Activated naive CD4-positive, alpha-beta T cell treated with anti-CD3 and anti-CD28 coated beads, Interleukin-2, amount 50 U/mL, for 72 hours (primary cell): ENCODE measurements around the gene COL8A1. TPM values are rescaled to one million over a fixed set of nuclear protein-coding genes. Genes with fewer than 3 reads are reported as not detected.
"Not testable (repeated sequence)": the region's sequence is repeated elsewhere in the genome, so short reads cannot be mapped to it uniquely, and the experiment has no call there.

ENCODE experiments used
- ATAC-seq, 2 donors: fragments of 150-1000 bp; cut with Tn5 transposase; 2 replicates each; pipeline ENCODE4 v1.10.0; 2021; ENCODE audit warnings: mild to moderate bottlenecking in 2 of 2, moderate library complexity in 2 of 2
- DNase-seq, 2 donors: peaks; one replicate each; pipeline ENCODE4 v3.0.0; 2021 to 2022; ENCODE audit warnings: low spot score in 2 of 2
- H3K27ac Mint-ChIP-seq, 2 donors: one replicate each; pipeline ENCODE4 v1.8.0; 2022; ENCODE audit warnings: mild to moderate bottlenecking in 2 of 2, mixed read lengths in 2 of 2
- H3K36me3 Mint-ChIP-seq, 2 donors: one replicate each; pipeline ENCODE4 v1.8.0; 2022; ENCODE audit warnings: mixed read lengths in 2 of 2
- H3K9me3 Mint-ChIP-seq, 2 donors: one replicate each; pipeline ENCODE4 v1.8.0; 2022; ENCODE audit warnings: mixed read lengths in 2 of 2
- total RNA-seq, 2 donors: library from RNA; stranded (reverse); gene quantifications; one replicate each; pipeline ENCODE4 v1.2.3, GENCODE V29; 2022

COL8A1 gene
- total RNA-seq, 2 donors from 2014 or later: 0.07 TPM; not detected in 1

GRCh38 chr3:99823723-99824711 is 185.6 kb downstream of the COL8A1 start:
- Mint-ChIP-seq H3K9me3 (no peaks in the 10 kb centered on the region), H3K36me3 (peaks cover 7 to 15% of the 10 kb centered on the region in 2 donors), H3K27ac (peak overlapping the region in 1 of 2 donors; percentile 27)
- ATAC-seq: peak in 1 of 2 donors; percentile 40
- DNase-seq: no peak

GRCh38 chr3:99825004-99825640 is 186.7 kb downstream of the COL8A1 start:
- ATAC-seq (peak; percentile 44 to 82), DNase-seq (no peak)
- H3K27ac Mint-ChIP-seq: no peak overlapping the region
- no peaks in the 10 kb centered on the region for H3K9me3 Mint-ChIP-seq
- H3K36me3 Mint-ChIP-seq: peaks cover 7 to 12% of the 10 kb centered on the region in 2 donors

- ATAC-seq (no peak), DNase-seq (no peak)
- H3K27ac Mint-ChIP-seq: no peak overlapping the region
- H3K9me3 Mint-ChIP-seq: no peaks in the 10 kb centered on the region
- H3K36me3 Mint-ChIP-seq: peaks cover 0 to 7% of the 10 kb centered on the region in 2 donors
These were observed 191.4 kb downstream of the COL8A1 start for GRCh38 chr3:99829844-99830243.

- no peak overlapping the region for H3K27ac Mint-ChIP-seq
- H3K9me3 Mint-ChIP-seq: no peaks in the 10 kb centered on the region
- ATAC-seq (peak; percentile 24 to 27), DNase-seq (no peak)
- no peaks in the 10 kb centered on the region for H3K36me3 Mint-ChIP-seq
These were observed 195.3 kb downstream of the COL8A1 start for GRCh38 chr3:99833617-99834205.

GRCh38 chr3:99834211-99834957 is 196.0 kb downstream of the COL8A1 start:
- H3K9me3 Mint-ChIP-seq: no peaks in the 10 kb centered on the region
- H3K27ac Mint-ChIP-seq: no peak overlapping the region
- no peak for DNase-seq
- ATAC-seq: peak; percentile 31 to 67
- H3K36me3 Mint-ChIP-seq: no peaks in the 10 kb centered on the region

- ATAC-seq: no peak
- Mint-ChIP-seq H3K27ac (no peak overlapping the region), H3K9me3 (no peaks in the 10 kb centered on the region), H3K36me3 (no peaks in the 10 kb centered on the region)
- no peak for DNase-seq
These were observed 198.3 kb downstream of the COL8A1 start for GRCh38 chr3:99836681-99837080.

- no peak for DNase-seq
- no peak overlapping the region for H3K27ac Mint-ChIP-seq
- no peak for ATAC-seq
- H3K9me3 Mint-ChIP-seq: no peaks in the 10 kb centered on the region
- no peaks in the 10 kb centered on the region for H3K36me3 Mint-ChIP-seq
These were observed 199.3 kb downstream of the COL8A1 start for GRCh38 chr3:99837715-99838114.

GRCh38 chr3:99838755-99839154 is 200.4 kb downstream of the COL8A1 start:
- no peak for ATAC-seq
- Mint-ChIP-seq H3K36me3 (no peaks in the 10 kb centered on the region), H3K9me3 (no peaks in the 10 kb centered on the region), H3K27ac (no peak overlapping the region)
- DNase-seq: no peak

- no peak overlapping the region for H3K27ac Mint-ChIP-seq
These were observed 201.2 kb downstream of the COL8A1 start for GRCh38 chr3:99839613-99840012.

GRCh38 chr3:99841949-99842348 is 203.6 kb downstream of the COL8A1 start:
- not testable (repeated sequence) for ATAC-seq, H3K36me3 Mint-ChIP-seq, H3K9me3 Mint-ChIP-seq, DNase-seq, H3K27ac Mint-ChIP-seq

More at GRCh38 chr3:99839613-99840012, 201.2 kb downstream of the COL8A1 start:
- H3K9me3 Mint-ChIP-seq: no peaks in the 10 kb centered on the region
- H3K36me3 Mint-ChIP-seq: no peaks in the 10 kb centered on the region
- DNase-seq (no peak), ATAC-seq (peak; percentile 33 to 82)

- H3K27ac Mint-ChIP-seq: no peak overlapping the region
- H3K36me3 Mint-ChIP-seq: no peaks in the 10 kb centered on the region
- ATAC-seq: no peak
- H3K9me3 Mint-ChIP-seq: no peaks in the 10 kb centered on the region
- no peak for DNase-seq
These were observed 204.6 kb downstream of the COL8A1 start for GRCh38 chr3:99842826-99843589.

- Mint-ChIP-seq H3K36me3 (no peaks in the 10 kb centered on the region), H3K9me3 (no peaks in the 10 kb centered on the region), H3K27ac (no peak overlapping the region)
- no peak for ATAC-seq
- DNase-seq: no peak
These were observed 205.3 kb downstream of the COL8A1 start for GRCh38 chr3:99843590-99844258.

- ATAC-seq (no peak), DNase-seq (no peak)
- H3K36me3 Mint-ChIP-seq: no peaks in the 10 kb centered on the region
- no peak overlapping the region for H3K27ac Mint-ChIP-seq
- no peaks in the 10 kb centered on the region for H3K9me3 Mint-ChIP-seq
These were observed 206.9 kb downstream of the COL8A1 start for GRCh38 chr3:99845331-99845730.

GRCh38 chr3:99845999-99846398 is 207.6 kb downstream of the COL8A1 start:
- Mint-ChIP-seq H3K9me3 (no peaks in the 10 kb centered on the region), H3K27ac (no peak overlapping the region), H3K36me3 (no peaks in the 10 kb centered on the region)
- ATAC-seq: no peak
- no peak for DNase-seq

- DNase-seq (no peak), ATAC-seq (no peak)
- no peaks in the 10 kb centered on the region for H3K9me3 Mint-ChIP-seq
- H3K27ac Mint-ChIP-seq: no peak overlapping the region
- H3K36me3 Mint-ChIP-seq: no peaks in the 10 kb centered on the region
These were observed 208.2 kb downstream of the COL8A1 start for GRCh38 chr3:99846477-99847160.
